HG03432 (cell line): ENCODE results near the gene GABARAP.

Experiments used
- ATAC-seq: cut with Tn5 transposase; IDR thresholded peaks from one replicate; pipeline ENCODE4 v1.9.1; 2021; ENCODE audit warnings: mild to moderate bottlenecking, moderate library complexity; ENCODE audit not compliant: unreplicated experiment

The GABARAP gene

GRCh38 chr17:7208754-7209460 is 33.3 kb downstream of the GABARAP start:
- no peak for ATAC-seq

DNA sequence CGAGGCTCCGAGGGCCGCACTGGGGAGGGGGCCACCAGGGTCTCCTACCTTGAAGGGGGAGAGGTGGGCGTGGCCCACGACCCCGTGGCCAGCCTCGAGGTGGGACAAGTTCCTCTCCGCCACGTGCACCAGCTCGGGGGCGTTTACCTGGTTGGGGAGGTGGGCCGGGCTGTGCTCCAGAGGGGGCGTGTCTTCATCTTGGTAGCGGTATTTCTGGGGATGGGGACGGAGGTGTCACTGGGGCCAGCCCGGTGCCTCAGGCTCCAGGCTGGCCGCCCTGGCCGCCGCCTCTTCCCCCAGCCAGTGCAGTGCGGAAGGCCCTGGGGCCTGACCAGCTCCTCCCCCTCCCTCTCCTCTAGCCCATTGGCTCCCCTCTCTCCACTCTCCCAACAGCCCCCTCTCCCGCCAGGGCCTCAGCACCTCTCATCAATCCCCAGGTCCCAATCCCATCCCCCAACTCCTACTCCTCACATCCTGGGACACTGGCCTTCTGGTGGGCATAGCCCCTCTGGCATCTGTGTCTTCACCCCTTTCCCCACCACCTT is 34.1 kb downstream of the GABARAP start:
- no peak for ATAC-seq

GRCh38 chr17:7207120-7208001 is 34.9 kb downstream of the GABARAP start:
- ATAC-seq: no peak

DNA sequence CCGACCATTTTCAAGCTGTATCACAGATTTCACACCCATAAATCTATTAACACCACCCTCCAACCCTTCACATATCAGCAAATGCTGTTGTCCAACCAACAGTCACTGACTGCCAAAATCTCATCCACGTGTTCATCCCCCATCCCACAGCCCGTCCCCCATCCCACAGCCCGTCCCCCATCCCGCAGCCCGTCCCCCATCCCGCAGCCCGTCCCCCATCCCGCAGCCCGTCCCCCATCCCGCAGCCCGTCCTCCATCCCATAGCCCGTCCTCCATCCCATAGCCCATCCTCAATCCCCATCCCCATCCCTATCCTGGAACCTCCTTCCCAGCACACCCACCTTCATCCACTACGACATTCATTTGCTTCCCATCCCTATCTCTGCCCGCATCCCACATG is 36.7 kb downstream of the GABARAP start:
- no peak for ATAC-seq

GRCh38 chr17:7204828-7205461 is 37.3 kb downstream of the GABARAP start:
- ATAC-seq: peak; percentile 80

DNA sequence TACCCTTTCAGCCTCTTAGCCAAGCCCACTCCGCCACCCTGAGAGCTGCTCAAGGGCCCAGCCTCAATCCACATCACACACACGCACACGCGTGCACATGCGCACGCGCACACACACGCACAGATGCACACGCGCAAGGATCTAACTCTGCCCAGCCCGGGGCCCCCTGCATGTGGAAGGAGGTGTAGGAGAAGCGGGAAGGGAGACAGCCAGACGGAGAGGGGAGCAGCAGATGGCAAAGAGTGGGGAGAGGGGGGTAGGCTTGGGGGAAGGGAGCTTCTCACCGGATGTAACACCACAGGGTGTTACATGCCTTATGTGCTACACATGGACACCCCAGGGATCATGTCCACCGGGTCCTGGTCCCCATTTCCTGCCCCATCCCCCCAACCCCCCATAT is 37.9 kb downstream of the GABARAP start:
- no peak for ATAC-seq

DNA sequence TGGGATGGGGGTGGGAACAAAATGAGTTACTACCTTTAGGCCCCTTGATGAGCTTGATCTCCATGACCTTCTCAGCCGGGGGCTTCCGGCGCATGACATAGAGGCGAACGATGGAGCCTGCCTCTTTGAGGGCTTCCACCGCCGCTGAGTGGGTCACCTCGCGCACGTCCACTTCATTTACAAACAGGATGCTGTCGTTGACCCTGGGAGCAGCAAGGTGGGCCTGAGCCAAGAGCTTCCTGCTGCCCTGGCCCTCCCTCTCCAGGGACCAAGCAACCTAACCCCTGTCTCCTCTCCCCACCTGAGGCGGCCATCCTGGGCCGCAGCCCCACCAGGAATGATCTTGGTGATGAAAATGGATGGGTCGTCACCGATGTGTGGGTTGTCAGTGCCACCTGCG is 38.9 kb downstream of the GABARAP start:
- ATAC-seq: no peak

DNA sequence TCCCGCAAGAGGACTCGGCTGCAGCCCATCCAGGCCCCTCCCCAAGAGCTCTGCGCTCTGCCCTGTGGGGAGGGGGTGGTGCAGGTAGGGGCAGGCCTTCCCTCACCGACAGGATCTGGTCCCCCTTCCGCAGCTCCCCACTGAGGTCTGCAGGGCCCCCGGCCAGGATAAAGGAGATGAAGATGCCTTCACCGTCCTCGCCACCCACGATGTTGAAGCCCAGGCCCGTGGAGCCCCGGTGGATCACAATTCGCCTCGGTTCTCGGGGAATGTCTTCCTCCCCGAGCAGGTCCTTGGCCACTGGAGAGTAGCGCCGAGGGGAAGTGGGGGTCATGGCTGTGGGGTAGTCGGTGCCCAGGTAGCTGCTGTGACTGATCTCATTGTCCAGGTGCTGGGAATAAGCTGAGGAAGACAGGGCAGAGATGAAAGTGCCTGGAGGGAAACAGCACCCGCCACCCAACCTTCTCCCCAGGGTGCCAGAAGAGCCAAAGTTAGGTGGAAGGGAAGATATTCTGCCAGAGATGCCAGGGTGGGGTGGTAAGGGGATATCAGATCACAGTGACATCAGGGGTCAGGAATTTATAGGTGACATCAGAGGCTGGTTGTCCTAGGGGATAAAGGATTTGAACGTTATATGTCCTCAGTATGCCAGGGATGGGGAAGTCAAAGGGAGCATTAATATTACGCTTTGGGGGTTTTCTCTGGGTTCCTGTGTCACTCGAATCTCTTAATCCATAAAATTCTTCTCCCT is 45.4 kb downstream of the GABARAP start:
- no peak for ATAC-seq

- no peak for ATAC-seq
Measured at GRCh38 chr17:7195971-7196370, 46.3 kb downstream of the GABARAP start.

DNA sequence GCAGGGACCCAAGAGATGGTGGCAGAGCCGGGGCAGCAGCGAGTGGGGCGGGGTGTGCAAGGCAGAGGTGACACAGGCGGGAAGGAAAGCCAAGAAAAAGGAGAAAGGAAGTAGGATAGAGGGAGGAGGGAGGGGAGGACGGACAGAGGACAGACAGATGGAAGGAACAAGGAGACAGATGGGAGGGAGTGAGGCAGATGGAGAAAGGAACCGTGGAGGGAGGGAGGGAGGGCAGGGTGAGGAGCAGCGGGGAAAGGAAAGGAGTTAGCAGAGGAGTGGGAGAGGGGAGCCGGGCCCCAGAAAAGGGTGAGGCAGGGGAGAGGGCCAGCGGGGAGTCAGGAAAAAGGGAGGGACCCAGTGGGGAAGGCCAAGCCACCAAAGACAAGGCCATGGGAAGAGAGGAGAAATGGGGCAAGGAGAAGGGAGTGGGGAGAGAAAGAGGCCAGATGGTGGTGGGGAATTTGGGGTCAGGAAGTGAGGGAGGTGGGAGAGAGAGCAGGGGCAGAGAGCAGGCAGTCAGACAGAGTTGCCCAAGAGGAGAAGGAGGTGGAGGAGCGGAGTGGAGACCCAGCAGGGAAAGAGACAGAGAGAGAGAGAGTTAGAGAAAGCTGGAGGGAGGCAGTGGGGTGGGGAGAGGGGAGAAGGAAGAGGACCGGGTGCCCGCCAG is 49.8 kb downstream of the GABARAP start:
- ATAC-seq: no peak

GRCh38 chr17:7191571-7192270 is 50.5 kb downstream of the GABARAP start:
- no peak for ATAC-seq

GRCh38 chr17:7191069-7191468 is 51.2 kb downstream of the GABARAP start:
- no peak for ATAC-seq

GRCh38 chr17:7190276-7190917 is 51.9 kb downstream of the GABARAP start:
- ATAC-seq: no peak
